ENCODE measurements around the gene LRRC59.

Gene LRRC59

DNA sequence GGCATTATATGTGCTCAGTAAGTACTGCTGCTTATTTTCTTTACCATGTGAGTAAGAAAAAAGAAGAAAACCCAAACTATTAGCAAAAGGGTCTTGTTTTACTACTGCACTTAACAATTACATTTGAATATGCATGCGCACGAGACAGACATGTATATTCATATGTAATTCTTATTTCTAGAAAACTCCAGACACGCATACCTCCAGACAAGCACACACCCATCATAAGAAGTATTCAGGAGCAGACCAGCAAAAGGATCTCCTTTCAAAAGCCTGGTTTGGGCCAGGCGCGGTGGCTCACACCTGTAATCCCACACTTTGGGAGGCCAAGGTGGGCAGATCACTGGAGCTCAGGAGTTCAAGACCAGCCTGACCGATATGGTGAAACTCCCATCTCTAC is 7.8 kb downstream of the LRRC59 start:
- FAIRE-seq (no peak), DNase-seq (ENCODE audit: insufficient read length, low spot score) (no peak)

DNA sequence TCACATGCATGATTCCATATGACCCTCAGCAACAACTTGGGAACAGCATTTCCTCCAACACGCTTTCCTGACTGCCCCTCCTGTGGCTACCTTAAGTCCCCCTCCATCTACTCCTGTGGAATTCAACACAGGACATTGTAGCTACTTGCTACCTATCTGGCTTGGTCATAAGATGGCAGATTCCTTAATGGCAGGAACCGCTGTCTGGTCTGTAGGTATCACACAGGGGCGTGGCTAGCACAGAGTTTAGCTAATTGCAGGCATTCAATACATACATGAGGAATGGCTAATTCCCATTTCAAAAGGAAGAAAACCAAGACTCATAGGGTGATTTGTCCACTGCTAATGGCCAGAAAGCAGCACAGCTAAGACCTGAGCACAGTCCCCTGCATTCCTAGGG is 8.6 kb downstream of the LRRC59 start:
- FAIRE-seq (peak; percentile 42), DNase-seq (ENCODE audit: insufficient read length, low spot score) (no peak)

DNA sequence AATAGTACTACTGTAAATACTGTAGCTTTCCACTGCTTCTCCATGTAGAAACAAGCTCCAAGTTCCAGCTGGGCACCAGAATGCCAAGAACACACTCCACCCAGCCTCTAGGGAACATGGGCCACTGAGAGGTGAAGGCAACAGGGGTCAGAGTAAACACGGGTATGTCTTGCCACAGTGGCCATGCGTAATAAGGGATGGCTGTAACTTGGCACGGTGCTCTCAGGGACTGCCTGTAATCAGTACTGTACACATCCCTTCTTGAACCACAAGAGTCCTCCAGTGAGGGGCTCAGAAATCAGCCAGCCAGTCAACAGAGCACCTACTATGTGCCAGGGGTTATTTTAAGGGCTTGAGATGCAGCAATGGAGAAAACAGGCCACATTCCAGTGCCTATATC is 10.8 kb downstream of the LRRC59 start:
- FAIRE-seq (peak; percentile 26), DNase-seq (ENCODE audit: insufficient read length, low spot score) (no peak)

DNA sequence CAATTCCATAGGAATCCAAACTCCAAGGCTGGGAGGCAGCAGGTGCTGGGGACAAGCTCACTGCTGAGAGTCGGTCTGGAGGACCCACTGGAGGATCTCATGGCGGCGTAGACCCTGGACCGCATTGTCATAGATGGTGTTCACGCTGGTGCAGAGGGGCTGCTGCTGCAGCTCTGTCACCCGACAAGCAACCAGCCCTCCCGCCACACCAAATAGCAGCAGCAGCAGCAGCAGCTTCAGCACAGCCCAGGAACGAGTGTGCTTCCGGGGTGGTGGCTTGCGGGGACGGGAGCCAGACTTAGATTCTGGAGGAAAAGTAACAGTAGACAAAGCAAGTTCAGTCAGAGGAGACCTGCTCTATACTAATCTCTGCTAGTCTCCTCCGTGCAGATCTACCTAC is 14.4 kb downstream of the LRRC59 start:
- FAIRE-seq (no peak), DNase-seq (ENCODE audit: insufficient read length, low spot score) (no peak)

DNA sequence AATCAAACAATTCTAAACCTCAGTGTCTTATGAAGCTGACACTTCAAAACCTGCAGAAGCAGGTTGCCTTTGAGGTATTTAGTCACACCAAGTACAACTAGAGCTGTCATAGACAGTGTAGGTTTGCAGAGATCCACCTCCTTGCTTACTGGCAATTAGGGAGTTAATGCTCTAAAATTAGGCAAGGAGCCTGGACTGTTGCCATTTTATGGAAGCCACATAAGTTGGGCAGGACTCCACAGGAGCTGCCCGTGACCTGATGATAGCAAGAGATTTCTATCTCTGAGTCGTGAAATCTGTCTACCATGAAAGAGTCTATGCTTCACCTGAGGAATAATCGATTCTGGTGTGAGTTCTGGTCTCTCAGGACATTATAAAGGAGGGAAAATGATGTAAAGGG is 15.4 kb downstream of the LRRC59 start:
- DNase-seq (ENCODE audit: insufficient read length, low spot score), result no peak
- FAIRE-seq, result no peak

DNA sequence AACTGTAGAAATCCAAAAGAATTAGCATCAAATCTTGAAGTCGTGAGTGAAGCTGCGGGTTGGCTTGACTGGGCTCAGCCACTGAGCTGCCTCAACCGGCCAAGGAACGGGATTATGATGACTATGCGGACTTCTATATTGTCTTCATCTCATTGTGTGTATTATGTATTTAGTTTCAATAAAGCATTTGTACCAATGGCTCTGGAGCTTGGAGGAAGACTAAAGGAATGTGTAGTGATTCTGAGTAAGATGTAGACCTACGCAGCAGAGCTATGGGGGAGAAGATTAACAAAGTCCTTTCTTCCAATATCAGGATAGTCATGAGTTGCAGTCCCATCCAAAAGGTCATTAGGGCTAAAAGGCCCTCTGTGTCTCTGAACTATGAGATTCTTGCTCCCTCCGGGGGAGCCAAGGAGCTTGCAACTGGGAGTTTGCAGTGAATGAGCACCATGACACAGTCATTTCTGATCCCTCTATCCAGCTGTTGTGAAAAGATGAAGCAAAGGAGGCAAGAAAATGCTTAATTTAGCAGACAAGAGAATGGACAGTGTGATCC is 16.0 kb downstream of the LRRC59 start:
- no peak for DNase-seq (ENCODE audit: insufficient read length, low spot score)
- FAIRE-seq, result no peak

DNA sequence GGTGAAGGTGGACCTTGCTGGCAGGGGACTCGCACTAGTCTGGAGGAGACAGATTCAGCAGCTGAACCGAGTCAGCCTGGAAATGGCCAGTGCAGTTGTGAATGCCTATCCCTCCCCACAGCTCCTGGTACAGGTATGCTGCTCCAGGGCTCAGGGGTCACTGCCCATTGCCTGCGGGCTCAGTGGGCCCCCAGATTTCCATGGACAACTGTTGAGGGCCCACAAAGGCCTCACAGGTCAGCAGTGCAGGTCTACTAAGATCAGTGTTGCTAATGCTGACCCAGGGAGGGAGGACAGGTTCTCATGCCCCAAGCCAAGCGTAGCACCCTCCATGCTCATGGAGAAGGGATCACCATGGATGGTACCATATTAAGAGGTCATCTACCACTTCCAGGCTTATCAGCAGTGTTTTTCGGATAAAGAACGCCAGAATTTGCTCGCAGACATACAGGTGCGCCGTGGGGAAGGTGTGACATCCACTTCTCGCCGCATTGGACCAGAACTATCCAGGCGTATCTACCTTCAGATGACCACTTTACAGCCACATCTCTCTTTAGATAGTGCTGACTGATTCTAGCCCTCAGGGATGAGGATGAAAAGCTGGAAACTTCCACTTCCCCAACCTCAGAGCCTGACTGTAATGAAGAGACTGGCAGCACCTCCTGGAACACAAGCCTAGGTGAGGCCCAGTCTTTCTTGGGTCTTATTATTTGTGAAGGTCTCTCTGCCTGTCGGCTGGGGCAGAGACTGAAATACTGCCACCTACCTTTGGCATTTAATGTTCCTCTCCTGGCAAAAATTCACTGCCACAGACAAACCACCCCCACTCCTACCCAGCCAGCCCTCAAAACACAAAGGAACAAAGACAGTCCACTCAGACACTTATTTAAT is 16.7 kb downstream of the LRRC59 start:
- FAIRE-seq (peak; percentile 66), DNase-seq (ENCODE audit: insufficient read length, low spot score) (no peak)

DNA sequence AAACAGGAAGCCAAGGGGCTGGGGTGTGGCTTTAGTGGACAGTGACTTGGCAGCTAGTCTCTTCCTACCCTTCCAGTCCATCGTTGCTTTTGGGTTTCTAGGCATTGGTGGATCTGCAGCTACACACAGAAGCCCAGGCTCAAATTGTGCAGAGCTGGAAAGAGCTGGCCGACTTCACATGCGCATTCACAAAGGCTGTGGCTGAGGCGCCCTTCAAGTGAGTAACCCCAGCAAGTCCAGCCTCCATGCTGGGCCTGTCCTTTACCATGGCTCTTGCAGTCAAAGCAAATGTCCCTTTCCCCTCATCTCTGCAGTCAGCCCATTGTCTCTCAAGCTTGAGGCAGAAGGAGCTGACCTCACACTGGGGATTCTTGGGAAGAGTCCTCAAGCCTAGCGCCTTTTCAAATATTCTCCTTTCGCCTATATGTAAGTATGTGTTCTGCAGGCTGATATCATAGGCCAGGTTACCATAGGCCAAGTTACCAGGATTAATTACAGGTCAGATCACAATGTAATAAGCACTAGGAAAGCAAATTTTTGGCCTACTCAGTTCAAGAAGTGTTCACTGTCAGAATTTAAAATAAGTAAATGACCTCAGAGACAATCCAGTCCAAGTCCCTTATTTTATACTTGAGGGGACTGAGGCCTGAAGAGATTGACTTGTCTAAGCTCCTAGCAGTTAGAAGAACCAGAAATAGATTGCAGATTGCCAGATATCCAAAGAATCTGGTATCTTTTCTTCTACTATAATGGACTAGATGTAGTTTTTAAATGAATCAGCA is 17.8 kb downstream of the LRRC59 start:
- DNase-seq (ENCODE audit: insufficient read length, low spot score) (no peak), FAIRE-seq (no peak)

DNA sequence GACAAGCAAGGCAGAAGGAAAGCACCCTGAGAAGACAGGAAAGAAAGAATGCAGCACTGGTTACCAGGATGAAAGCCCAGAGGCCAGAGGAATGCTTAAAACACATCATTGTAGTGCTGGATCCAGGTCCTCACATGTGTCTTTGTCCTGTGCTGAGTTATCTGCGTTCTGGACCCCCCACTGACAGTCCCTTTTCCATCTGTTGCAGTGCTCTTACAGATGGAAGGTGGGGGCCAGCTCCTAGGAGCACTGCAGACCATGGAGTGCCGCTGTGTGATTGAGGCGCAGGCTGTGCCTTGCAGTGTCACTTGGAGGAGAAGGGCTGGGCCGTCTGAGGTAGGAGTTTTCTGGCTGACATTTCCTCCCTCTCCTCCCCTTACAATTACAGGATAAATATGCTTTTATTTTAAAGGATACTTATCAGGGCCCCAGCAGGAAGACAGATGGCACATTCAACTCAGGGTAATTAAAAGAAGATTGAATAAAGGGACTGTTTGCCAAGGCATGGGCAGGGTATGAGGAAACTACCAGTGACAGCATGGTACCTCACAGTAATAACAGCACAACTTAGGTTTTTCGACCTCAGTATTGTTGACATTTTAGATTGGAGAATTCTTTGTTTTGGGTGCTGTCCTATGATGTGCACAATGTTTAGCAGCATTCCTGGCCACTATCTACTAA is 21.3 kb downstream of the LRRC59 start:
- FAIRE-seq, result no peak
- DNase-seq (ENCODE audit: insufficient read length, low spot score), result no peak

DNA sequence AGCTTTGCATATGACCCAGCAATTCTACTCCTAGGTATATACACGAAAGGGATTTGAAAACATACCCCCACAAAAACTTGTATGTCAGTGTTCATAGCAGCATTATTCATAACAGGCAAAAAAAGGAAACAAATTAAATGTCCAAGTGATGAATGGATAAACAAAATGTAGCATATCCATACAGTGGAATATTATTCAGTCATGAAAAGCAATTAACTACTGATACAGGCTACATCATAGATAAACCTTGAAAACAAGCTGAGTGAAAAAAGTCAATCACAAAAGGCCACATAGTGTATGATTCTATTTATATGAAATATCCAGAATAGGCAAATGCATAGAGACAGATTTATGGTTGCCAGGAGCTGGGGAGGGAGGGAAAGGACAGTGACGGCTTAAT is 23.6 kb downstream of the LRRC59 start:
- no peak for FAIRE-seq

DNA sequence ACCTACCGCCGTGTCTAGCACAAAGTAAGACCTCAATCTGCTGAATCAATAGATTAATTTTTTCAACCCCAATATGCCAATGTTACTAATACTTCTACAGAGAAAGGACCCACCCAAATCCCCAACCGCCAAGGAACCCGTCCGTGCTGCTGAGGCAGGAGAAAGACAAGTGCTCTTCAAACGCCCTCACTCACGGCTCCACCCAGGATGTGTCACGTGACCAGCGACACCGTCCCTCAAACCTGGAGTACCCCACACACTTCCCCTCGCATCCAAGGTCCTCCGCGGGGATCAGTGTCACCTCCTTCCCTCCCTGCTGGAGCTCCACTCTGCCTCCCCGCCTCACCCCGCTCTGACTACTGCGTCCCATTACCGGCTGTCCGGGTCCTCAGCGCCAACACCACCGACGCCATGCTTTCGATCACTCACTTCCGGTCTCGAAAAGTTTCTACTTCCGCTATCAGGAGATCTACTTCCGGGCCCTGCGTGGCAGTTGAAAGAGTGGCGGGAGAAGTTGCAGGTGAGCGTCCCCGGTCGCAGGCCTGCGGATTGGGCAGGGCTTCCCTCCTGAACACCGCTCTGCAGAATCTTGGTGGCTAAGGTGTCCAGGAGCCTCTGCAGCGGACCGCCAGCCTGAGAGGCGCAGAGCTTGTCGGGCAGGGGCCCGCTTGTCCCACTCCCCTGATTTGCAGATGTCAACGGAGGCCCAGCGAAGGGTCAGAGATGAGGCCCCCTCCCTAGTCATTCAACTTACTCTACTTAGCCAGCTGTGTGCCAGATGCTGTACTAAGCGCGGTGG is 24.4 kb downstream of the LRRC59 start, which contains the start of the genes EME1 and MRPL27:
Gene EME1, plus strand, starts transcription at position 472 of the 799 bp plus-strand sequence. CDS start 1,980 bp downstream, outside the sequence.
Gene MRPL27, minus strand, starts transcription at position 427 of the 799 bp plus-strand sequence. Its CDS starts 14 bp downstream, at position 413.
- peak; percentile 95 for DNase-seq (ENCODE audit: insufficient read length, low spot score)
- peak; percentile 85 for FAIRE-seq

More for the DNA sequence above, 23.6 kb downstream of the LRRC59 start:
- DNase-seq (ENCODE audit: insufficient read length, low spot score), result no peak

DNA sequence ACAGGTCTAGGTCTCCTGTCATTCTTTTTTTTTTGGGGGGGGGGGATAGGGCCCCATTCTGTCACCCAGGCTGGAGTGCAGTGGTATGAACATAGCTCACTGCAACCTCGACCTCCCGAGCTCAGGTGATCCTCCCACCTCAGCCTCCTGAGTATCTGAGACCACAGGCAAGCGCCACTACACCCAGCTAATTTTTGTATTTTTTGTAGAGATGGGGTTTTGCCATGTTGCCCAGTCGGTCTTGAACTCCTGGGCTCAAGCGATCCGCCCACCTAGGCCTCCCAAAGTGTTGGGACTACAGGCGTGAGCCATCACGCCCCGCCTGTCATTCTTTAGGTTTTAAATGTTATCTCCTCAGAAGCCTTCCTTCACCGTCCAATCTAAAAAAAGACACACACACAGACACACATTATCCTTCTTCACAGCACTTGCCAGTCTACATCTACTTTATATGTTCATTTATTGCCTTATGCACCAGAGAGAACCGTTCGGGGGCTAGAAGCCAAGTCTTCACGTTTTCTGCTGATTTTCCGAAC is 25.0 kb downstream of the LRRC59 start:
- FAIRE-seq (no peak), DNase-seq (ENCODE audit: insufficient read length, low spot score) (no peak)

DNA sequence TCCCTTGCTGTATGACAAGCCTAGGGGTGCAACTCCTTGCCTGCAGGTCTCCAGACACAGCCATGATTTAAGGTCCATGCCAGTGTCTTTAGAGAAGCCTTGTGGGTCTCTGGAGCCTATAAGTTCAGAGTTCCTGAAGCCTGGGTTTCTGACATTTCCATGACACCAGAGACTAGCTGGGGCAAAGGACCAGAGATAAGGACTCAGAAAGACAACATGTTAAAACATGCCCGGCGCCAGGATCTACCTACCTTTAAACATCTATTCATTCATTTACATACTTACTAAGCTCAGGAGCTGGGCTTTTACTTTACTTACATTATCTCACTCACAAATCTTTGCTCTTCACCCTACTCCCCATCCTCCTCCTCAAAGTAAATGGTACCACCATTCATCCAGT is 25.8 kb downstream of the LRRC59 start:
- FAIRE-seq, result no peak
- DNase-seq (ENCODE audit: insufficient read length, low spot score), result no peak

DNA sequence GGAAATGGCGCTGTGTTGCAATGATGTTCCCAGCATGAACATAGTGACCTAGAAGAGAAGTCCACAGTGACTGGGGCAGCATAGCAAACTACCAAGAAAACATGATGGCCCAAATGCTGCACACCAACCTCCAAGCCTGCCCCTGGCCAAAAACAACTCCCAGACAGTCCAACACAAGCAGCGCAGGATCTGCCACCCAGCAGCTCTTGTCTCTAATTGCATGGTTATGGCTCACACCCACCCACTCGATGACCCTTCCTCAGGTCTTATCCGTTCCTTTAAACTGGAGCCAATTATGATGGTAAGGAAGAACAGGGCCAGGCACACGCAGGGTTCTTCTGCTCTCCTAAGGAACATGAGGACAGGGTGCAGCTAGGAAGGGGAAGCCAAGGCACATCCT is 27.3 kb downstream of the LRRC59 start:
- DNase-seq (ENCODE audit: insufficient read length, low spot score) (no peak), FAIRE-seq (no peak)

DNA sequence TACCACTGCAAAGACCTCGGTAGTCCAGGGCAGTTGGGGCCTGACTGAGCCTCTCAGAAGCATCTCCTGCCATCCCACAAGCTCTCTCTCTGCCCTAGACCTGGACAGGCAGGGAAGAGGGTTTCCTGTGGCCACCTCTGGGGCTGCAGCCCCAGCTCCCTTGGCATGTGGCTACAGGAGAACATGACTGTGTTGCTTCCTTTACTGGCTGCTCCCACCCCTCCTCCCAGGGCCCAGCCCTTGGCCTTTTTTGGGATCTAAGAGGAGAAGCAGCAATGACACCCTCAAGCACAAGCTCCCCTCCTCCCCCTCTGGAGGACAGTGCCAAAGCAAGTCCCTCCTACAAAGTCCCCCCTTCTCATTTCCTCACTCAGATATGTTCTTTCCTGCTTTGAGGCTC is 29.9 kb downstream of the LRRC59 start:
- FAIRE-seq, result no peak
- DNase-seq (ENCODE audit: insufficient read length, low spot score), result no peak

DNA sequence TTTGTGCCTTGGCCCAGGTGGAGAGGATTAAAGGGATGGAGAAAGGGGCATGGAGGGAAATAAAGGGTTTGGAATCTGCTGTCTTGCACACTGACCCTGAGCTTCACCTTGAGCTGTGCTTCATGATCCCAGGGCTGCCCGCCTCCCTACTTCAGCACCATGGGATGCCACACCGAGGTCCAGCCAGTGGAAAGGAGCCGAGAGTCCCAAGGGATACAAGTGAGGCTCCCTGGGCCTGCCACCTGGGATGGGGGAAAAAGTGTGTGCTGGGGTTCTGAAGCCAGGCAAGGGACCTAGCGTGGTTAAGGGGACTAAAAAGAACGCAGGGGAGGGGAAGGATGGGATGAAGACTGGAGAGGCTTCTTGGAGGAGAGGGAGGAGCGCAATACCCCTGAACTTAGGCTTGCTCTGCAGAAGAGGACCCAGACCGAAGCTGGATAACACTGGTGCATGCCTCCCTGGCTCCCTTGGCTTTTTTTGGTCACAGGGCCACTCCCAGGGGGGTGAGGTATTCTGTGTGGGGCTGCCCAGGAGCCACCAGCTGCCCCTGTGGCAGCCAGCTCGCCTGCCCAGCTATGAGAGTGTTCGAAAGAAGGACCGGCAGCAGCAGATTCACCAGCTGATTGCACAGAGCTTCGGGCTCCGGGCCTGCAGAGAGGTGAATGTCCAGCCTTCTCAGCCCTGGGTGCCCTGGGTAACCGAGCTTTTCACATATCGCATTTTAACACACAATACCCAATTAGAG is 31.5 kb downstream of the LRRC59 start:
- no peak for FAIRE-seq
- DNase-seq (ENCODE audit: insufficient read length, low spot score), result no peak

DNA sequence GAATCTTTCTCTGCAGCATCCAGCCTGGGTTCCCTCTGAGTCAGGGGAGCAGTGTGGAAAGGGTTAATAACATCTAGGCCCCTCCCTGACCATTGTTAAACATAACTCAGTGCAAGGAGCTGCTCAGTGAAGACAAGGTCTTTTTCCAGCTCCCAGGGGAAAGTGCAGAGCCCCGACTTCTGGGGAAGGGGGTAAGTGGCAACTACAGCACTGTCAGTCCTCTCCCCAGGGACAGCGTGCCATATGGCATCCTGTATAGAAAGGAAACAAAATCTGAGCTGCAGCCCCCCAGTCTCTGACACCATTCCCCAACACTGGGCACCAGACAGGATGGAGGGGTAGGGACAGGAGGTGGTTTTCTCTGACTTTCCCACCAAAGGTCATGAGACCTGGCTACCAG is 32.2 kb downstream of the LRRC59 start:
- FAIRE-seq, result no peak
- DNase-seq (ENCODE audit: insufficient read length, low spot score), result no peak

DNA sequence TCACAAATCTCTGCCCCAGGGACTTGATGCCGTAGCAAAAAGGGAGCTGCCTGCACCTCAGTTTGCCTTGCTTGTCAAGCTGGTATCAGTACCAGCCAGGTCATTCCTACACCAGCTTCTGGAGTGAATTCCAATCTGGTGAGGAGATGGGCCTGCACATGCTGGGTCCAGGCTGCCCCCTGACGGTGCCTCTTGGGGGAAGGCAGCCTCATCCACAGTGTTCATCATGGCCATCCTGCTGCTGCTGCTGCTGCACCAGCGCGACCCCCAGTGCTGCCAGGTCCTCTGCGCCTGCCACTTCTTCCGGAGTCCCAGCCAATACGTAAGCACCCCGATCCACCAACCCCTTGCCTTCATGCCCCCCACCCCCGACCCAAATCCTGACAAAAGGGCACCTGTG is 32.6 kb downstream of the LRRC59 start:
- no peak for FAIRE-seq
- peak; percentile 56 for DNase-seq (ENCODE audit: insufficient read length, low spot score)

DNA sequence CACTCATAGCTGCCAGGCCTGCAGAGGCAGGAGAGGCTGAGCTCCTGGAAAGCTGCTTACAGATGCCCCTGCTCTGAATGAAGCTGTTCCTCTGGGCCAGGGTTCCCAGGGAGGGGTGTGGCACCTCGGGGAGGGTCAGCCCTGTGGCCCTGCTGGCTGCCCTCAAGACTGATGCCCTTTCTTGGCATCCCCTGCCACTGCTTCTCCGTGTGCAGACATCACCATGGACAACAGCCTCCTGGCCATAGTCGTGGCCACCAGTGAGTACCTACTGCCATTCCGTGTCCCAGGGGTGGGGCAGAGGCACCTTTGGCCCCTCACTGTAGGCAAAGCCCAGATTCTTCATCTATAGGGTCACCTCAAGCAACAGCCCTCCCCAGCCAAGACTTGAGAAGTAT is 33.3 kb downstream of the LRRC59 start:
- DNase-seq (ENCODE audit: insufficient read length, low spot score) (no peak), FAIRE-seq (peak; percentile 75)
